Stimulated activated naive CD8-positive, alpha-beta T cell treated with anti-CD3 and anti-CD28 coated beads, Interleukin-15, Interleukin-2, amounts not matched to agents 100 U/mL and 50 U/mL, for 24 hours (primary cell): ENCODE data around the gene WSB2.

Experiments used
- ATAC-seq: fragments of 150-1000 bp; cut with Tn5 transposase; one replicate; pipeline ENCODE4 v1.10.0; 2021
- DNase-seq: peaks from one replicate; pipeline ENCODE4 v3.0.0; 2021

The WSB2 gene

GRCh38 chr12:118061873-118062843 lies 1.2 kb upstream of the WSB2 start:
- ATAC-seq (no peak), DNase-seq (peak; percentile 32)

DNA sequence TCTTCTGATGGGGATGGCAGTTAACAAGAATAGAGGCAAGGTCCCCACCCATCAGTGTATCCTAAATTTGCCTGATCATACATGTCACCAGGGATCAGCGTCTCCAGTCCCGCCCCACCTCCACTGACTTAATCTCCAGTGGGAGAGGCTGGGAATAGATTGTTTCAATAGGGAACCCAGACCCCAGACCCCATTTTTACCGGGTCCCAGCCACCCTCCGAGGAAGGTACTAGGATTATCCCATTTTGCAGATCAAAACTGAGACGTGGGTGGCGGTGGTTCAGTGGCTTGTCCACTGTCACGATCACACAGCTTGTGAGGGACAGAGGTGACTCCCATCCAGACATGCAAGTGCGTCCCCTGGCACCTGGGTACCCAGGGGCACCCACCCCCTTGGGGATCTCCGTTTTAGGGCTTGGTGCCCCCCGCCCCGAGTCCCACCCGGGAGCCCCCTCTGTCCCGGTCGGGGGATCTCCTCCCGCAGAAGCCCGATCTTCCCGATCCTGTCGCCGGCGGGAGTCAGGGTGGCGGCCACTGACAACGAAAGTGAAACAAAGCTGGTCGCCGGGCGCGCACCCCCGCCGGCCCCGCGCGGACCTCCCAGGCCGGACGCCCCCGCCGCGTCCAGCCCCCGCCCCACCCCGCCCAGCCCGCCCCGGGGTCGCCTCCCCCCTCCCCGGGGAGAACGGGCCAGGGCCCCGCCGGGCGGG lies 523 bp downstream of the WSB2 start:
- peak; percentile 40 for DNase-seq
- no peak for ATAC-seq

DNA sequence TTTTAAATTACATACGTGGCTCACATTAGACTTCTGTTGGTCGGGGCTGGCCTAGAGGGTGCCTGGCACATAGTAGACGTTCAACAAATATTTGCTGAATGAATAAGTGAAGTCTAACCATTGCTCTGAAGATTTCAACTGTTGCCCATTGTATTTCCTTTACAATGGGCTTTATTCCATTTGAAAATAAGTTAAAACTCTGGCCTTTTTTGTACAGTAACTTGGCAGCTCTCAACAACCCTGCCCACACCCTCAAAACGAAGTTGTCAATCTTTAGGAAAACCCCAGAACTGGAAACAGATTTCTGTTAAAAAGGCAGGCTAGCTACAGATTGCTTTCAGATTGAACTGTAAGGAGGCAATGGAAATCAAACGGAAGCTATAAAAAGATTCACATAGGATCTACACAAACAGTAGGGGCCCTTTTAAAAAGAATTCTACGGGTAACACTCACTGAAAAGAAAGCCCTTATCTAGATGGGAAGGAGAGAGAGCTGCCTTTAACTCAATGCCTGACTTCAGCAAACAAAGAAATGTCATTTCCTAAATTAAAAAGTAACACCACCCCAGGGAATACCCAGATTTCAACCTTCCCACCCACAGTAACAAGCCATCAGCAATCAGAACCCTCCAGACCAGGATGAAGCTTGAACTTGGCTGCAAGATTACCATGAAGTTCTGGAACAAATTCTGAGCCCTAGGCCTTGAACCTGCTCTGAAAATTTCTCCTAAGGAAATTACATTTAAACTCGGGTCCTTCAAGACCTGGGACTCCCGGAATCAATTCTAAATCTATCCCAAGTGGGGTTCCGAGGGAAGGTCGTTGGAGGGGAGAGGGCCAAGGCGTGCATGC lies 1.4 kb downstream of the WSB2 start:
- ATAC-seq (no peak), DNase-seq (no peak)

- no peak for DNase-seq
- no peak for ATAC-seq
These were observed 2.1 kb downstream of the WSB2 start for GRCh38 chr12:118058881-118059280.

GRCh38 chr12:118058227-118058626 lies 2.8 kb downstream of the WSB2 start:
- ATAC-seq (no peak), DNase-seq (no peak)

DNA sequence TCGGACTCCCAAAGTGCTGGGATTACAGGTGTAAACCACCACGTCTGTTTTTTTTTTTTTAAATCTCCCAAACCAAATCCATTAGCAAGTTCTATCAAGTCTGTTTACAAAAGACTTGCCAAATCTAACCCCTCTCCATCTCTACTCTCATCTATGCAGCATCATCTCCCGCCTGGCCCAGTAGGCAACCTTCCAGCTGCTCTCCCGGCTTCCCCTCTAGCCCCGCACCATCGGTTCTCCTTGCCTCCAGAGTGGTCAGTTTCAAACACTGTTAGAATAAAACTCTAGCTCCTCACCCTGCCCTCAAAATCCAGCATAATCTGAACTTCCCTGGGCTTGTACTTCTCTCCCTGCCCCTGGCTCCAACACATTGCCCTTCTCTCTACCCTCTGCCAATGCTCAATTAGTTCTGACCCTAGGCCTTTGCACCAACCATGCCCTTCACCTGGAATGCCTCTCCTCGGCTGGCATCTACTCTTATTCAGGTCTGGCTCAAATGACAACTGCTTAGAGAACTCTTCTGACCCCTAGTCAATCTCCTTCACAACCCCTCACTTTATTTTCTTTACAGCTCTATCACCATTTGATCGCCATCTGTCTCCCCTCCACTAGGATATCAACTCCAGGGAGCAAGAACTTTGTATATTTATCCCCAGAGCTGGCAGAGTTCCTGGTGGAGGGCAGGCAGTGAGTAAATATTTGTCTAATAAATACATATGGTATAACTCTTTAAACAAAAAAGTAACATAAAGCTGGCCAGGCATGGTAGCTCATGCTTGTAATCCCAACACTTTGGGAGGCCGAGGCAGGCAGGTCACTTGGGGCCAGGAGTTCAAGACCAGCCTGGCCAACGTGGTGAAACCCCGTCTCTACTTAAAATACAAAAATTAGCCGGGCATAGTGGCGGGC lies 4.9 kb downstream of the WSB2 start:
- DNase-seq (no peak), ATAC-seq (no peak)

GRCh38 chr12:118055144-118055557 lies 5.8 kb downstream of the WSB2 start:
- ATAC-seq: peak; percentile 81
- DNase-seq: peak; percentile 77

GRCh38 chr12:118053071-118053985 lies 7.7 kb downstream of the WSB2 start:
- ATAC-seq (no peak), DNase-seq (no peak)

GRCh38 chr12:118052324-118053070 lies 8.5 kb downstream of the WSB2 start:
- peak; percentile 51 for DNase-seq
- ATAC-seq: peak; percentile 73

GRCh38 chr12:118050972-118051910 lies 9.7 kb downstream of the WSB2 start:
- DNase-seq: no peak
- peak; percentile 35 for ATAC-seq

DNA sequence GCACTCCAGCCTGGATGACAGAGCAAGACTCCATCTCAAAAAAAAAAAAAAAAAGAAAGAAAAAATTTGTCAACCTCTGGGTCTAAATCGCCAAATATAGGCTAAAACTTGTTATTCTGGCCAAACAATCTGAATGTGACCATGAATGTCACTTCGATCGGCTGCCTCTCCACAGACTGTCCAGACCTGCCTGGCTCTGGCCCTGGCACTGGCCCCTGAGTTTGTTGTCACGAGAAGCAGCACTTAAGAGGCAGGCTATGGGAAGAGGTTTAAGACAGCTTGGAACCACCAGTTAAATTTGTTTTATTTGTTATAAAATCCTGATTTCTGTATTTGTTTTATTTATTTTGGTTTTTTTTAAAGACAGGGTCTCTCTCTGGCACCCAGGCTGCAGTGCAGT lies 14.5 kb downstream of the WSB2 start:
- DNase-seq (no peak), ATAC-seq (no peak)

GRCh38 chr12:118044577-118044976 lies 16.4 kb downstream of the WSB2 start:
- no peak for DNase-seq
- ATAC-seq: no peak

- ATAC-seq: peak; percentile 73
- DNase-seq: no peak
These were observed 16.9 kb downstream of the WSB2 start for GRCh38 chr12:118044075-118044474.

DNA sequence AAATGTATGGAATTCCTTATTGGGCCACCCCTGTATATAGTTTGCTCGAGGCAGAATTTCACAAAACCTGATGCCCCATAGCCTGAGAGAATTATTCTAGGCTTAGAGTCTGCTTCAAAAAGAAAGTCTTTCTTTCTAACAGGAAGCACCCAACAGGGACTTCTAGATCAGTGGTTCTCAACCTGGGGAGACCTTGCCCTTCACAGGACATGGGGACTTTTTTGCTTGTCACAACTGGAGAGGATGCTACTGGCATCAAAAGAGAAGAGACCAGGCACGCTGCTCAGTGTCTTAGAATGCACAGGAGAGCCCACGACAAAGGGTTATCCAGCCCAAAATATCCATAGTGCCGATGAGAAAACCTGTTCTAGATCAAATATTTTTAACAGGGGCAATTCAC lies 18.9 kb downstream of the WSB2 start:
- no peak for DNase-seq
- no peak for ATAC-seq

DNA sequence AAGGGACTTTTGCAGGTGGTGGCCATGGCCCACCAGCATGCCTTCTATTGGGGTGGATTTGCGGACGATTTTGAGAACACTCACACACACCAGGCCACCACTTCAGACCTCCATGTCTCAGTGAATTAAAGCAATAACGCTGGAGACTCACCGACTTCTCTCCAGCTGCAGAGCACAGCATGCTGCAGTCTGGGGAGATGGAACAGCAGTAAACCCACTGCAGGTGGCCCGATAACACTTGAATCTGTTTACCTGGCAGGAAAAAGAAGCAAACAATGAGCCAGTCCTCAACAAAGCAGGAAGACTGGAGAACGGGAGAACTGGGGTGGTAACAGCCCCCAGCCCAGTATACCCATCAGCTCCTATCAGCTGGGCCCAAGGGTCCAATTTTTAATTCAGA lies 22.8 kb downstream of the WSB2 start:
- ATAC-seq (no peak), DNase-seq (no peak)

- ATAC-seq (no peak), DNase-seq (no peak)
These were observed 24.1 kb downstream of the WSB2 start for GRCh38 chr12:118036672-118037411.

DNA sequence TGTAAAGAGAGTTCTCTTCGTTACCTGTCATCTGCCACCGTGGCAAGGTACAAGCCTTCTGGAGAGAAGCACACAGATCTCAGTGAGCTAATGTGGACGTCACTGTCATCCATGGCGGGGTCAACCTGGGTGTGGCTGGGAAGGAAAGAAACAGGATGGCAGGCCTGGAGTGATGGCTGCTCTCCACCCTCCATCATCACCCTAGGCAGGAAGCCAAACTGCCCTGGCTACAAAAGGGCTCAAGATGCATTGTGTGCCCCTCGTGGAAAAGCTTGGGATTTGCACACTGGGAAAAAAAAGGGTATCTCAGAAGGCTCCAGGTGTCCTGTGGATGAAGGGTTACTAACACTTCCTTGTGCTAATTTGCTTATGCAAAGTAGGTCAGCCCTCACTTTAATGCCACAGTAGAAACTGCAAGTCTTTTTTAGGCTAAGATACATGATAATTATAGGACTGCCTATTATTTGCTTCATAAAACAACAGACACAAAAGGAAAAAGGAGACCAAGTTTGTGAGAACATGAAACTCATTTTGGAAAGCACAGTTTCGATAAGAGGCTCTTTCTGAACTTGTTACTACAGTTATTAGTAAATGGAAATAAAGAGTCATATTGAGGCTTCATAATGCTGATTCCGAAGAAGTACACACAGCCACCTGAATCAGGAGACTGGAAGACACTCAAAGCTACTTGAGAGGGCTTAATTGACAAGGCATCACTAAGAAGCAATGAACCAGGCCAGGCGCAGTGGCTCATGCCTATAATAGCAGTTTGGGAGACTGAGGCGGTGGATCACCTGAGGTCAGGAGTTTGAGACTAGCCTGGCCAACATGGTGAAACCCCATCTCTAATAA lies 25.6 kb downstream of the WSB2 start:
- ATAC-seq (peak; percentile 91), DNase-seq (peak; percentile 39)
